AG09309 (cell line): ENCODE measurements around the gene INTU.
A peak's percentile ranks its signal among the peaks of the same experiment; 100 is the strongest.

Experiments
- DNase-seq: peaks from one replicate; pipeline ENCODE4 v3.0.0-alpha.2; 2010; ENCODE audit warnings: low read depth
- H3K4me3 ChIP-seq: 2 replicates; pipeline ENCODE4 v1.5.1; 2011; ENCODE audit warnings: mild to moderate bottlenecking, low read depth, low read length, moderate library complexity; ENCODE audit not compliant: control insufficient read depth
- CTCF ChIP-seq: IDR thresholded peaks from 2 replicates; pipeline ENCODE4 v1.5.1; 2011; ENCODE audit warnings: mild to moderate bottlenecking, low read depth, low read length, inconsistent platforms; ENCODE audit not compliant: insufficient read depth, control insufficient read depth; ENCODE audit errors: missing control alignments

INTU gene

GRCh38 chr4:127686658-127687057 is 53.9 kb downstream of the INTU start:
- no peak overlapping the region for H3K4me3 ChIP-seq
- TF ChIP-seq CTCF = no peak
- no peak for DNase-seq

- TF ChIP-seq CTCF = no peak
- no peak overlapping the region for H3K4me3 ChIP-seq
- no peak for DNase-seq
Measured at GRCh38 chr4:127687580-127687979, 54.8 kb downstream of the INTU start.

GRCh38 chr4:127698789-127699200 is 66.0 kb downstream of the INTU start:
- no peak for TF ChIP-seq CTCF
- H3K4me3 ChIP-seq = no peak overlapping the region
- DNase-seq = peak; percentile 65

- TF ChIP-seq CTCF = no peak
- H3K4me3 ChIP-seq = no peak overlapping the region
- DNase-seq = no peak
Measured at GRCh38 chr4:127708985-127709384, 76.2 kb downstream of the INTU start.

- no peak for TF ChIP-seq CTCF
- no peak for DNase-seq
- no peak overlapping the region for H3K4me3 ChIP-seq
Measured at GRCh38 chr4:127709456-127709855, 76.7 kb downstream of the INTU start.

- TF ChIP-seq CTCF = no peak
- no peak for DNase-seq
- no peak within 1 kb of the TSS for H3K4me3 ChIP-seq
Measured at GRCh38 chr4:127730142-127730913, 97.6 kb downstream of the INTU start, which contains the start of gene SLC25A31. SLC25A31 (plus strand) TSS chr4:127730400; CDS start chr4:127730546, 146 bp downstream.
